ENCODE results near the gene CYB5RL. TPM values are rescaled to one million over a fixed set of nuclear protein-coding genes. Genes with fewer than 3 reads are reported as not detected.

Gene CYB5RL
- total and polyA plus RNA-seq, 2 experiments from 2014 or later, result 6.4 to 6.7 TPM

DNA sequence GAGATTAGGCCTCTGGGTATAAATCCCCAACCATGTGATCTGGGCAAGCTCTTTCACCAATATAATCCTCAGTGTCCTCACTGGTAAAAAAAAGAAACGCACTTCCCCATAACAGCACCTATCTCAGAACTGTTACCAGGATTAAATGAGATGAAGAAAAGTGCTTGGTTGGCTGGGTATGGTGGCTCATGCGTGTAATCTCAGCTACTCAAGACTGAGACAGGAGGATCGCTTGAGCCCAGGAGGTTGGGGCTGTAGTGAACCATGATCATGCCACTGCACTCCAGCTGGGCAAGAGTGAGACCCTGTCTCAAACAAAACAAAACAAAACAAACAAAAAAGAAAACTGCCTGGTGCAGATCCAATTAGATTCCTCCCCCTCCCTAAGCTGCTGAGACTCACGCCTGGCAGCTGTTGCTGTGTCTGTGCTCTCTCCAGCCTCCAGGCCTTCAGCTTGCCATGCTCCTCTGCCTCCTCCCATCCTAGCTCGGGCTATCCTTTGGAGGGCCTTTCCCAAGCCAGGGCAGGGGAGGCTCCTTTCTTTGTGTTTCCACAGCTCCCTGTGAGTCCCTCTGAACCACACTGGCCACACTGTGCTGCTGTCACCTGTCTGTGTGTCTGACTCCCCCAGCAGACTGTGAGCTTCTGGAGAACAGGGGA, 19.0 kb downstream of the CYB5RL start:
- no peak for TF ChIP-seq CTCF (IDR thresholded peaks at IDR 0.05; ENCODE audit: low read depth, low read length)
- Histone ChIP-seq H3K9me3 (ENCODE audit: low read depth) (no peaks in the 10 kb centered on the region), H3K36me3 (no peaks in the 10 kb centered on the region), H3K4me3 (no peak overlapping the region), H3K27ac (no peak overlapping the region), H3K27me3 (no peaks in the 10 kb centered on the region), H3K4me1 (ENCODE audit: low read depth) (no peaks in the 10 kb centered on the region)
- no peak for DNase-seq (ENCODE audit: low read depth in 1 of 2, low spot score in 1 of 2)

DNA sequence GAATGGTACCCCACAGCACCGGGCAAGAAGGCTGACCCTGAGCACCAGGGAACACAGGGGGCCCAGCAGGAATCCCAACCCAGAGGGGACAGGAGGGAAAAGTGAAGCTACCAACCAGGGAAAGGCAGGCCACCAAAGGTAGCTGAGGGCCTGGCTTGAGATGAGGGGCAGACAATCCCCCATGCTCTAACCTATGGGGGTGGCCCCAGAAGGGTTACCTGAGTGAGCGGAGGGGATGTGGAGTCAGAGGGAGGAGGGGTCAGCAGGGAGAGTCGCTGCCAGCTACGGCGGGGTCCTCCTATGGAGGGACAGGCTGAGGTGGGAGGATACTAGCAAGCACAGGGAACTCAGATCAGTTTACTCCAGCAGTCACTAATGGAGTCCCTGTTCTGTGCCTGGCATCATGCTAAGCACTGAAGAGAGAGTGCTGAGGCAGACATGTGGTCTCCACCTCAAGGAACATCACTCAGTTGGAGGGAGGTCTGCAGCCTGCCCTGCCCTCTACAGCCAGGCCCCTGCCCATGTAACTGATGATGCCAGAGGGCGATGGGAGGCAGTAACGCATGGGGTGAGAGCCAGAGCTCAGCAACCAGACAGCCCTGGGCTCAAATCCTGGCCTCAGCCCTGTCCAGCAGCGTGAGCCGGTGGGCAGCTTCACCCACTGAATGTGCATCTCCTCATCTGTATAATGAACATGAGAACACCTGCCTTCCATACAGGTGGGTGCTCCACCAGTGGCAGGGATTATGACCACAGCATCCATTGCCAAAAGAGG, 21.3 kb downstream of the CYB5RL start:
- no peak for TF ChIP-seq CTCF (IDR thresholded peaks at IDR 0.05; ENCODE audit: low read depth, low read length)
- no peak for DNase-seq (ENCODE audit: low read depth in 1 of 2, low spot score in 1 of 2)
- H3K36me3 ChIP-seq, result no peaks in the 10 kb centered on the region
- H3K27ac ChIP-seq, result no peak overlapping the region
- H3K4me1 ChIP-seq (ENCODE audit: low read depth), result no peaks in the 10 kb centered on the region
- H3K4me3 ChIP-seq, result no peak overlapping the region
- no peaks in the 10 kb centered on the region for H3K9me3 ChIP-seq (ENCODE audit: low read depth)
- no peaks in the 10 kb centered on the region for H3K27me3 ChIP-seq

DNA sequence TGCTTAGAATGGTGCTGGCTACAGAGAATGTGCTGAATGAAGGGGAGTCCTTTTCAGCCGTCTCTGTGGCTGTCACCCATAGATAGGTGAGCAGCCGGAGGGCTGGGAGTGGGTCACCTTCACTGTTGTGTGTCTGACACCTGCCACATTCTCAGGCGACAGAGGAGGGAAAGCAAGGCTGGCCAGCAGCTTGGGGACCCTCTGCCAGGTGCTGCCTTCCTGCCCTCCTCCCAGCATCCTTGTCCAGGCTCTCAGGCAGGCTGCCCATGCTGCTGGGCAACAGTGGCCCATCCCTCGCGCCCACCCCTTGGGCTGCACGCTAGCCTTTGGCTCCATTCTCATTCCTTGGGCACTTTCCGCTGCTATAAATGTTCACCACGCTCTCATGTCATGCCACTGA, 22.1 kb downstream of the CYB5RL start:
- no peak for DNase-seq (ENCODE audit: low read depth in 1 of 2, low spot score in 1 of 2)
- no peaks in the 10 kb centered on the region for H3K9me3 ChIP-seq (ENCODE audit: low read depth)
- no peak overlapping the region for H3K4me3 ChIP-seq
- no peaks in the 10 kb centered on the region for H3K27me3 ChIP-seq
- H3K27ac ChIP-seq, result no peak overlapping the region
- no peaks in the 10 kb centered on the region for H3K36me3 ChIP-seq
- no peaks in the 10 kb centered on the region for H3K4me1 ChIP-seq (ENCODE audit: low read depth)
- no peak for TF ChIP-seq CTCF (IDR thresholded peaks at IDR 0.05; ENCODE audit: low read depth, low read length)

GRCh38 chr1:54176621-54177327, 23.1 kb downstream of the CYB5RL start:
- DNase-seq (ENCODE audit: low read depth in 1 of 2, low spot score in 1 of 2), result no peak
- TF ChIP-seq CTCF (IDR thresholded peaks at IDR 0.05; ENCODE audit: low read depth, low read length), result no peak
- H3K4me3 ChIP-seq, result no peak overlapping the region
- H3K27me3 ChIP-seq, result no peaks in the 10 kb centered on the region
- no peak overlapping the region for H3K27ac ChIP-seq
- no peaks in the 10 kb centered on the region for H3K36me3 ChIP-seq
- no peaks in the 10 kb centered on the region for H3K4me1 ChIP-seq (ENCODE audit: low read depth)
- H3K9me3 ChIP-seq (ENCODE audit: low read depth), result no peaks in the 10 kb centered on the region

GRCh38 chr1:54174106-54174505, 25.7 kb downstream of the CYB5RL start:
- Histone ChIP-seq H3K27ac (no peak overlapping the region), H3K36me3 (no peaks in the 10 kb centered on the region), H3K27me3 (no peaks in the 10 kb centered on the region), H3K9me3 (ENCODE audit: low read depth) (no peaks in the 10 kb centered on the region), H3K4me1 (ENCODE audit: low read depth) (no peaks in the 10 kb centered on the region), H3K4me3 (no peak overlapping the region)
- no peak for DNase-seq (ENCODE audit: low read depth in 1 of 2, low spot score in 1 of 2)
- no peak for TF ChIP-seq CTCF (IDR thresholded peaks at IDR 0.05; ENCODE audit: low read depth, low read length)
